ENCODE measurements around the gene HOXD11. TPM values are rescaled to one million over a fixed set of nuclear protein-coding genes. Genes with fewer than 3 reads are reported as not detected.
A peak's percentile ranks its signal among the peaks of the same experiment; 100 is the strongest.

HOXD11 gene
- total and polyA plus RNA-seq, 8 donors, result not detected

DNA sequence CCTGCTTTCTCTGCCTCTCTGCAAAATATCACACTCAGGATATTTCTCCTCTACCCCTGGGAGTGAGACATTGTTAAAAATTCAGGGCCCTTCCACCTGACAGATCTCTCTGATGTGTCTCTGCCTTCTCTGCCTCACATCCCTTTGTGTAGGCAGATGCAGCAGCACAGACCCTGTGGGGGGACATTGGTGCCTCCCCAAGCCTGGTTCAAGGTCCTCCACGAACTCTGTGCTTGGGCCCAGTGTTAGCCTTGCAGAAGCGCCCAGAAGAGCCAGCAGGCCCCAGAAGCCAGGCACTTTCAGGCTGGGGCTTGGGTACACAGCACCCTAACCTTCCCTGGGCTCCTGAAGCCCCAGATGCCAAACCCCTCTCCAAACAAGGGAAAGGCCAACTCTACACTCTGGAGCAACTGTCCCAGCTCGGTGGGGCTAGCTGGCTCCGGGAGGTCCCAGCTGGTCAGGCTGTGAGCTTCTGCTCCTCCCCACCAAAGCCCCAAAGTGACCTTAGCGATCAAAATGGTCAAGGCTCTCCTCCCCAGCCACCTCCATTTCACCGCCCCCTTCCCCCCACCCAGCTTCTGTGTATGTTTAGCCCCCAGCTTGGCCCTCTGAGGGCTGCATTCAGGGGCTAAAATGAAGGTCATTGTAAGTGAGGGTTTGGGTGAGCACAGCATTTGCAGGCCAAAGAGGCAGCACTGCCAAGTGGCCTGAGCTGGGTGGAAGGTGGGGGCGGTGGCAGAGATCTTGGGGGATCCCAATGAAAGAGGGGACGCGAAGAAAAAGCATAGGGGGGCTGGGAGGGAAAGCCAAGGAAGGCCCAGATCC lies 18.1 kb downstream of the HOXD11 start:
- whole genome bisulfite sequencing, 2 donors, result 16 to 17% methylated on average over 9 of the region's 9 CpGs
- no peak for ATAC-seq
- FAIRE-seq, result no peak
- H3K4me3 ChIP-seq, result no peak overlapping the region
- no peaks in the 10 kb centered on the region for H3K9me3 ChIP-seq
- H3K4me1 ChIP-seq, result peaks cover 0 to 5% (median 0%) of the 10 kb centered on the region in 3 donors
- DNase-seq, result no peak
- no peak overlapping the region for H3K27ac ChIP-seq
- no peak for TF ChIP-seq CTCF (IDR thresholded peaks at IDR 0.05)
- H3K36me3 ChIP-seq, result no peaks in the 10 kb centered on the region
- intact Hi-C loops (cut with DNase I), result loop anchor here in 2 of 3 donors (5.0 to 10.0 kb wide), 4 partner anchors 512 to 1020 kb away; no protein-coding TSS in a partner anchor
- H3K27me3 ChIP-seq, result peaks cover 0 to 84% (median 37%) of the 10 kb centered on the region in 4 donors

DNA sequence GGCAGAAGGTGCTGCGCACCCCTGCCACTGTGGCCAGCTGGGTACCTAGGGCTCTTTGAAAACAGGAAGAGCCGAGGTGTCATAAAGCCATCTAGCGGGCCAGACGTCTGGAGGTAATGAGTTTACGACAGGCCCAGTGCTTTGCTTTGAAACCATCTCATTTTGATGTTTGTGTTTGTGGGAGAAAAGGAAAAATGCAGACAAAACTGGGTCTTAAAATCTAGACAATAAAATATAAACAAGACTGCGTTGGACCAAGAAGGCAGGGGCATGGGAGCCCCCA lies 18.6 kb downstream of the HOXD11 start:
- H3K36me3 ChIP-seq, result no peaks in the 10 kb centered on the region
- H3K9me3 ChIP-seq, result no peaks in the 10 kb centered on the region
- intact Hi-C loops (cut with DNase I), result loop anchor here in 2 of 3 donors (5.0 to 10.0 kb wide), 4 partner anchors 512 to 1019 kb away; no protein-coding TSS in a partner anchor
- TF ChIP-seq CTCF (IDR thresholded peaks at IDR 0.05), result no peak
- H3K27me3 ChIP-seq, result peaks cover 0 to 82% (median 37%) of the 10 kb centered on the region in 4 donors
- 13 to 18% methylated on average over 6 of the region's 6 CpGs for WGBS, 2 donors
- DNase-seq, result no peak
- H3K27ac ChIP-seq, result no peak overlapping the region
- peaks cover 0 to 5% (median 0%) of the 10 kb centered on the region in 3 donors for H3K4me1 ChIP-seq
- H3K4me3 ChIP-seq, result no peak overlapping the region
- no peak for ATAC-seq
- FAIRE-seq, result no peak

DNA sequence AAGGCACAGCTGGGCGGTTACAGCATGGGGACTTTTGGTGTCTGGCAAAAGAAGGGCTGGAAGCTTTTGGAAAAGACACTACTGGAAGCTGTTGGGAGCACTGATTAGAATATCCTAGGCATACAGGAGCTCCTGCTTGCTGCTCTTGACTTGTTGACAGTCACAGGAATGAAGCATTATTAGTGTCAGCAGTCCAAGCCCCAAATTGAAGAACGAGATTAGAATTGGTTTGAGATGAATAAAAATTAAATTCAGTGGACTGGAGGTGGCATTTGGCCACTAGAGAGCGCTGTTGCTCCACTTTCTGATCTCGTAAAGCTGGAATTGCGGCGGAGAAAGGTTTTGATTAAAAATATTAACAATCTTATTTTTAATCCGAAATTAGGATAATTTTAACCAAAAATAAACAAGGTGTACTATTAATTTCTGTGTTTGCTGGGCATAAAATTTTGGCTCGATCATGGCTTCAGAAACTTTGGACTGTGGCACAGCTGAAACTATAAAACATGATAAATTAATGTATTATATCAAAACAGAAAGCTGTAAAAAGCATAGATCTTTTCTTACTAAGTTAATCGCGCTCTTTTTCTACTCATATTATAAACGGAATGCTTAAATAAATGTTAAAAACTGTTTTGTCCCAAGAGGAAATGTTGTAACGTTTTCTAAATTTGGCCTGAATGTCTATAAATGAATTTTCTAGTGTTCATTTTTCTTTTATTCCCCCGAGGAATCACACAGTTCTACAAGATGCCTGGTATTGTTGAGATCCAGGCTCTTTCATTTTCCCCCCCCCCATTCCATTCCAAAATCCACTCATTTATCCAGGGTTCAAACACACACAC lies 20.1 kb downstream of the HOXD11 start:
- WGBS, 2 donors, result 2 to 4% methylated on average over 13 of the region's 13 CpGs
- no peaks in the 10 kb centered on the region for H3K36me3 ChIP-seq
- no peaks in the 10 kb centered on the region for H3K9me3 ChIP-seq
- FAIRE-seq (peak; percentile 68), DNase-seq (peak in 5 of 6 donors; percentile 30 to 82 (median 66)), ATAC-seq (peak in 3 of 4 donors; percentile 50 to 63 (median 60))
- intact Hi-C loops (cut with DNase I), result loop anchor here in 2 of 3 donors (5.0 to 10.0 kb wide), 4 partner anchors 510 to 1018 kb away; no protein-coding TSS in a partner anchor
- H3K27ac ChIP-seq, result no peak overlapping the region
- H3K27me3 ChIP-seq, result peaks cover 6 to 82% (median 37%) of the 10 kb centered on the region in 4 donors
- H3K4me1 ChIP-seq, result peaks cover 0 to 10% (median 2%) of the 10 kb centered on the region in 3 donors
- no peak overlapping the region for H3K4me3 ChIP-seq
- TF ChIP-seq CTCF (IDR thresholded peaks at IDR 0.05), result peak; percentile 63 to 86 (median 76)

DNA sequence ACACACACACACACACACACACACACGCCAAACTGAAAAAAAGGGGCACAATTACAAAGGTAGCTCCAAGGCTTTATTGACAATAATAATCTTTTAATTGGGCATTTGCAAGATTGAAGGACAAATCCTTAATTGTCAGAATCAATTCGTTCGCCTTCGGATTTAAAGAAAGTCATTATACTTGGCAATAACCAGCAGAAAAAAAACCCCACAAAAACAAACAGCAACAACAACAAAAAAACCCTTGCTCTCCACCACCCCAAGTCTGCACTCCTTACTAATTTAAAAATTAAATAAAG lies 20.6 kb downstream of the HOXD11 start:
- peaks cover 0 to 8% (median 5%) of the 10 kb centered on the region in 3 donors for H3K4me1 ChIP-seq
- H3K36me3 ChIP-seq, result no peaks in the 10 kb centered on the region
- no peak overlapping the region for H3K27ac ChIP-seq
- 22 to 24% methylated on average over 4 of the region's 4 CpGs for WGBS, 2 donors
- FAIRE-seq (no peak), DNase-seq (no peak), ATAC-seq (no peak)
- peaks cover 12 to 82% (median 37%) of the 10 kb centered on the region in 4 donors for H3K27me3 ChIP-seq
- no peak for TF ChIP-seq CTCF (IDR thresholded peaks at IDR 0.05)
- H3K4me3 ChIP-seq, result no peak overlapping the region
- intact Hi-C loops (cut with DNase I), result loop anchor here in 2 of 3 donors (5.0 to 10.0 kb wide), 4 partner anchors 510 to 1017 kb away; no protein-coding TSS in a partner anchor
- H3K9me3 ChIP-seq, result no peaks in the 10 kb centered on the region
